DMS153 treated with DMSO at 0.1 percent for 48 hours (cell line): ENCODE results near the gene MTCL1.

ENCODE experiments used
- DNase-seq: peaks from one replicate; lab custom pipeline; 2025; ENCODE audit not compliant: unreplicated experiment; lab: John Stamatoyannopoulos, UW

Gene MTCL1

GRCh38 chr18:8856212-8856611 lies 150.9 kb downstream of the MTCL1 start:
- no peak for DNase-seq

- DNase-seq: no peak
Measured at GRCh38 chr18:8856769-8857393, 151.5 kb downstream of the MTCL1 start.

DNA sequence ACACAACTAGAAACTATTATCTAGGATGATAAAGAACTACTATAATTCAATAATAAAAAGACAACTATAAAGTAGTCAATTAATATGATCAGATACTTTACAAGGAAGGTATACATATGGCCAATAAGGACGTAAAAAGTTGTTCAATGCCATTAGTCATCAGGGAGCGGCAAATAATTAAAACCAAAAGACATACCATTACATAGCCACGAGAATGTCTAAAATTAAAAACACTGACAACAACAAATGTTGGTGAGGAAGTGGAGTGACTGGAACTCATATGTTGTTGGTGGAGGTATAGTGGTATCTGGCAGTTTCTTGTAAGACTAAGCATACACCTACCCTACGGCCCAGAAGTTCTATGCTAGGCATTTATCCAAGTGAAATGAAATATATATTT lies 152.4 kb downstream of the MTCL1 start:
- no peak for DNase-seq

GRCh38 chr18:8858888-8859511 lies 153.6 kb downstream of the MTCL1 start:
- no peak for DNase-seq

DNA sequence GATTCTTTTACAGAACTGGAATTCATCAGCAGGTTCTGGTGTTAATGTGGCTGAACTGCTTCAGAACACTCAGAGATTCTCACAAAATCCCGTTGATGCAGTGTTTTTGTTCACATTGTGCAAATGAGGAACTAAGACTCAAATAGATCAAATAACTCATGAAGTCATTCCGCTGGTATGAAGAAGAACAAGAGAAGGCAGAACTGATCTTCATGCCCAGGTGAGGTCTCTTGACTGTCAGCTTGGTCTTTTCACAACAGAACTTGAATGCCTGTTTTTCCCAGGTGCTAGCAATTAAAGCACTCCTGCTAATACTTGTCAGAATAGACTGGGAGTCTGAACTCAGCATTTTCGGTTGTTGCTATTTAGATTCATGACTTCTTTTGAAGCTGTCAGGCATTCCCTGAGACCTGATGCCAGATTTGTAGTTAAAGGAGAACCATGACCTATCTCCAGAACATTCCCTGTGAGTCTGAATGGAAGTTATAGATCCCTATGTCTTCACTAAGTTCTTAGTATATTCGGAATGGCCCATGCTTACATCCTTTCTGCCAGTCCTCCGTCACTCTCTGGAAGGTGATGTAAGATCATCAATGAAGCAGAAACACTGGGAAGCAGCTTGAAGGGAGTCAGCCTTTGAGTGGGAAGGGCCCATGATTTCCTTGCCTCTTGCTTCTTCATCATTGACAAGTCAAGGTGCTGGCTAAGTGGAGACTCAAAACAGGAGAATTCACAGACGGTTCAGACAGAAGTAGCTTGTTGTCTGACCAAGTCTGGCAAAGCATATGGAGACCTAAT lies 155.7 kb downstream of the MTCL1 start:
- DNase-seq: no peak

DNA sequence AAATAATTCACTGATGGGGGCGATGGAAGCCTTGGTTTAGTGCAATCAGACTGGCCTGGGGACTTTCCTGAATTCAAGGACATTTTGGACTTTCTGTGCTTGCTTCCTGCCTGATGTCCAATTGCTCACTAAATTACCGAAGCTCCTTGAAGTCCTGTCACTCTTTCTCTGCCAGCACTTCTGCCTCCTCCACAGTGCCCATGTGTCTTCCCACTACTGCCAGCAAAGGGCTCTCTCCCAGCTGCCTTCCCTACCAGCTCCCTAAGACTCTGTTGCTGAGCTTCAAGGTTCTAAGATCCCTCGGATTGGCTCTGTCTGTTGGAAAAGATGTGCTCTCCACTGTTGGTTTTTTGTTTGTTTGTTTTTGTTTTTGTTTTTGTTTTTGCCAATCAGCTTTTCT lies 158.1 kb downstream of the MTCL1 start:
- DNase-seq: no peak

DNA sequence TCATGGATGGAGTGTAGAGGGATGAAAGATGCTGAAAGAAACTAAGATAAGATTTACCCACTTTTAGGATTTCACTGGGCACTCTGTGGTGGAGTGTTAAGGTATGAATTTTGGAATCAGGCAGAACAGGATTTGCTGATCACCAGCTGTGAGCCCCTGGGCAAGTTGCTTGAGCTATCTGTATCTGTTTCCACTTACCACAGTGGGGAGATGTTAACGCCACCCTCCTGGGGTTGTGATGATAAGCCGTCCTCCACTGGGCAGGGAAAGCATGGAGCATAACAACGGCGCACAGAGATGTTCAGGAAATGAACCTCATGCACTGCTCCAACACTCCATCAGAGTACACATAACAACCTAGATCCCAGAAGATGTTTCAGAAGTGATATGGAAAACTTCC lies 160.6 kb downstream of the MTCL1 start:
- DNase-seq: no peak

GRCh38 chr18:8866679-8867078 lies 161.3 kb downstream of the MTCL1 start:
- no peak for DNase-seq

DNA sequence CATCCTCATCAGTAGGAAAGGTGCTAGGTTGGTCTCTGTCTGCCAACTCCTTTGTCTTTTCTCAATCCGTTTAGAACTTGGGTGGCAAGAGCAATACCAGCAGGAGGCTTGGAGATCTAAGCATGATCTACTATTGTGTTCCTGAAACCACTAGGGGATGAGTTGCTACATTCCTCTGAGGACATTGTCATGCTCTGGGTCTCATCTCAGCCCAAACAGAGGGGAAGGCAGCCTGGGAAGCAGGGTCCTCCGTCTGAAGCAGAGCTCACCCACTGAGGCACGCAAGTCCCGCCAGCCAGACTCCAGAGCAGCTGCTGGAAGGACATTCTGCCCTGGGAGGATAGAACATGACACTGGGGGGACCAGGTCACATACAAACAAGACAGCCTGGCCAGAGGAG lies 162.9 kb downstream of the MTCL1 start:
- DNase-seq: no peak

GRCh38 chr18:8868779-8869415 lies 163.5 kb downstream of the MTCL1 start:
- DNase-seq: no peak

GRCh38 chr18:8869696-8870095 lies 164.3 kb downstream of the MTCL1 start:
- DNase-seq: no peak

- no peak for DNase-seq
Measured at GRCh38 chr18:8870528-8870927, 165.2 kb downstream of the MTCL1 start.

DNA sequence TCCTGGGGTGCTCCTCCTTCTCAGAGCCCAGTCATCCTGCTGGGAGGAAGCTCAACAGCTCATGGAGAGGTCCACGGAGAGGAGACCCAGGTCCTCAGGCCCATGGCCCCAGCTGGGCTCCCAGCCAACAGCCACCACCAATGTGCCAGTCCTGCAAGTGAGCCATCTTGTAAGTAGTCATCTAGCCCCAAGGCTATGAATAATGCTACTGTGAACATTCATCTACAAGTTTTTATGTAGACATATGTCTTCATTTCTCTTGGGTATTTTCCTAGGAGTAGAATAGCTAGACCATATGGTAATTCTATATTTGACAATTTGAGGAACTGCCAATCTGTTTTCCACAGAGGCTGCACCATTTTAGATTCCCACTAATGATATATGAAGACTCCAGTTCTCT lies 166.1 kb downstream of the MTCL1 start:
- DNase-seq: no peak

DNA sequence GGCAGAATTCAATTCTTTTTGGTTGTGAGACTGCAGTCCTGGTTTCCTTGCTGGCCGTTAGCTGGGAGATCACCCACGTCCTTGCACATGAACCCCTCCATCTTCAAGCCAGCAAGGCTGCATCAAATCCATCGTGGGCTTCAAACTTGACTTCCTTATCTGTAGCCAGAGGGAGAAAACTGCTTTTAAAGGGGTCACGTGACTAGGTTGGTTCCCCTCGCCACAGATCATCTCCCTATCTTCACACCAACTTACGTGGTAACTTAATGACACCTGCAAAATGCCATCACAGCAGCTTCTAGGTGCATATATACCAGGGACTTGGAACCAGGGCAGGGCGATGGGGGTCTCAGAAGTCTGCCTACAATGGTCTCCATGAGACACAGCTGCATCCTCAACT lies 169.5 kb downstream of the MTCL1 start:
- no peak for DNase-seq

- no peak for DNase-seq
Measured at GRCh38 chr18:8876887-8877286, 171.5 kb downstream of the MTCL1 start.

DNA sequence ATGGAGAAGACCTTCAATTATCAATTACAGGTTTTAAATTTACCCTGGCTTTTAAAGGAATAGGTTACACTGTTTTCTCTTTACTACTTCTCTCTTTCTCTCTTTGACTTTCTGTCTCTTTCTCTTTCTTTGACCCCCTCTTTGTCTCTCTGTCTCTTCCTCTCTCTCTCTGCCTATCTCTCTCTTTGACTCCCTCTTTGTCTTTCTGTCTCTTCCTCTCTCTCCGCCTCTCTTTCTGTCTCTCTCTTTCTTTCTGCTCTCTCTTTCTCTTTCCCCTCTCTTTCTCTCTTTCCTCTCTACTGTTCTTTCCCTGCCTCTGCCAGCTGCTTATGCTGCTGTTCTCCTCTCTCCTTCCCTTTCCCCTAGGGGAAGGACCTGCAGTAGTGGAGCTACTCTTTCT lies 175.7 kb downstream of the MTCL1 start:
- DNase-seq: no peak
